Skeletal muscle tissue (tissue), 4 donors: ENCODE measurements around the gene PER3. TPM values are rescaled to one million over a fixed set of nuclear protein-coding genes. Genes with fewer than 3 reads are reported as not detected.

ENCODE experiments used
- H3K27ac ChIP-seq: one replicate; pipeline ENCODE4 v1.7.0; 2013; ENCODE audit warnings: mild to moderate bottlenecking, low read depth, low read length, inconsistent platforms
- H3K27me3 ChIP-seq, 3 donors: one replicate each; pipeline ENCODE4 v1.7.0; 2013; ENCODE audit warnings: low read length in 3 of 3; ENCODE audit not compliant: control insufficient read depth in 3 of 3, insufficient read depth in 3 of 3
- H3K36me3 ChIP-seq, 3 donors: one replicate each; pipeline ENCODE4 v1.7.0; 2013; ENCODE audit warnings: low read length in 3 of 3; ENCODE audit not compliant: control insufficient read depth in 3 of 3, insufficient read depth in 3 of 3
- H3K4me1 ChIP-seq, 3 donors: one replicate each; pipeline ENCODE4 v1.7.0; 2013; ENCODE audit warnings: low read length in 3 of 3, mild to moderate bottlenecking in 3 of 3; ENCODE audit not compliant: control insufficient read depth in 3 of 3, insufficient read depth in 3 of 3
- H3K4me3 ChIP-seq, 3 donors: one replicate each; pipeline ENCODE4 v1.7.0; 2013; ENCODE audit warnings: low read length in 3 of 3
- H3K9ac ChIP-seq, 3 donors: one replicate each; pipeline ENCODE4 v1.7.0; 2013; ENCODE audit warnings: low read length in 3 of 3, mild to moderate bottlenecking in 3 of 3, moderate library complexity in 2 of 3, low read depth in 1 of 3
- H3K9me3 ChIP-seq, 3 donors: one replicate each; pipeline ENCODE4 v1.7.0; 2013; ENCODE audit warnings: low read length in 3 of 3; ENCODE audit not compliant: control insufficient read depth in 3 of 3
- total RNA-seq: library from RNA; depleted of rRNA; stranded (reverse); fragments of >200 nt; gene quantifications from one replicate; pipeline ENCODE4 v1.2.3, GENCODE V29; 2014
- donor health status: Osteomylitis.

Gene PER3
- total RNA-seq, 1 donor from 2014 or later: 11.5 TPM

- peaks cover 17 to 29% (median 23%) of the 10 kb centered on the region in 3 donors for H3K27me3 ChIP-seq
- no peak overlapping the region for H3K9ac ChIP-seq
- H3K36me3 ChIP-seq: no peaks in the 10 kb centered on the region
- H3K9me3 ChIP-seq: no peaks in the 10 kb centered on the region
- H3K4me1 ChIP-seq: no peaks in the 10 kb centered on the region
- no peak overlapping the region for H3K27ac ChIP-seq
- no peak overlapping the region for H3K4me3 ChIP-seq
Observed at GRCh38 chr1:7884757-7885156, 100.7 kb downstream of the PER3 start.

DNA sequence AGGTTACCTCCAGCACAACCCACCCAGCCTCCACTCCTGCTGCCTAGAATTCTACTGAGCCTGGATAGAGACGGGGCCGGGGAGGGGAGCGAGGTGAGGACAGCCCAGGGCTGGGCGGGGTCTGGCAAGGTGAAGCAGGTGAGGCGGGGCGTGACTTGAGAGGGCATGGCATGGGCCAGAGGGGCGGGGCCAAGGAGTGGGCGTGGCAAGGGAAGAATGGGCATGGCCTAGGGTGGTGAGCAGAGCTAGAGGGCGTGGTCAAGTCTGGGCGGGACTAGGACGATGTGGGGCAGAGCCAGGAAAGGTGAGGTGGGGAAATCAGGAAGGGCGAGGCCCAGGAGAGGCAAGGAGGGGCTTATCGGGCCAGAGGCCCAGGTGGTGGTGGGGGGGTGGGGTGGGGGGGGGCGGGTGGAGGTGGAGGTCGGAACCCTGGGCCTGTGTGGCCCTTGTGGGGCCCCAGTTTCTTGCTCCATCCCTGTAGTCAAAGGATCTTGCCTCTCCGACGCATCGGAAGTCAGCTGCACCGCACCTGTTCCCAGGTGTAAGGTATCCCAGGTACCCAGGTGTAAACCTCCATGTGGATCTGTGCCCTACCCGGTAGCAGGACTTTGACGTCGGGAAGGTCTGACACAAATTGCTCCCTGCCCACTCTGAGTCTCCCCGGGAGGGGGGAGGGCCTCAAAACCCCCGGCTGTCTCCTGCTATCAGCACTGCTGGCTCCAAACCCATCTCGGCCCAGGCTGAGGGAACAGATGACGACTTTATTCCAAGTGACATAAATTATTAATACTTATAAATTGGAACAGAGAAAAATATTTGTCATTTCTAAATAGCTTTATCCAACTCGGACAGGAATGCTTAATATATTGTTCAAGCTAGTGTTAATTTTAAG is 101.7 kb downstream of the PER3 start:
- no peak overlapping the region for H3K27ac ChIP-seq
- no peak overlapping the region for H3K9ac ChIP-seq
- H3K9me3 ChIP-seq: no peaks in the 10 kb centered on the region
- no peaks in the 10 kb centered on the region for H3K36me3 ChIP-seq
- no peak overlapping the region for H3K4me3 ChIP-seq
- H3K4me1 ChIP-seq: no peaks in the 10 kb centered on the region
- peaks cover 17 to 29% (median 23%) of the 10 kb centered on the region in 3 donors for H3K27me3 ChIP-seq

DNA sequence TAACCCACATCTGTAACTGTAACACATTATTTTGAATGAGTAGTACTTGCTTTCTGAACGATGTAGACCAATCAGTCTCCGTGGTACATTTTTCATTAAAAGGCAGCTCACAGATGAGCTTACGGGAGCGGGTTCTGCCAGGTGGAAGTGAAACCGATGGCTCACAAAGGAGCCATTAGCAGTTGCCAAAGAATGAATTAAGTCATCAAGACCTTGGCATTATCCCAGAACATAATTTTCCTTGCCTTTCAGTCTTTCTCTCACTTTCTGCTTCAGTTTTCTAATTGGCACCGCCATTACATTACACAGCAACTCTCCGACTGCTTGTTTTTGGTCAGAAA is 102.3 kb downstream of the PER3 start:
- no peaks in the 10 kb centered on the region for H3K36me3 ChIP-seq
- no peak overlapping the region for H3K4me3 ChIP-seq
- H3K27ac ChIP-seq: no peak overlapping the region
- H3K9me3 ChIP-seq: no peaks in the 10 kb centered on the region
- H3K4me1 ChIP-seq: no peaks in the 10 kb centered on the region
- peaks cover 17 to 29% (median 23%) of the 10 kb centered on the region in 3 donors for H3K27me3 ChIP-seq
- H3K9ac ChIP-seq: no peak overlapping the region

- Histone ChIP-seq H3K4me3 (no peak overlapping the region), H3K36me3 (no peaks in the 10 kb centered on the region), H3K4me1 (peaks cover 0 to under 1% (median 0%) of the 10 kb centered on the region in 3 donors), H3K9me3 (no peaks in the 10 kb centered on the region), H3K9ac (no peak overlapping the region), H3K27me3 (peaks cover 17 to 29% (median 23%) of the 10 kb centered on the region in 3 donors), H3K27ac (no peak overlapping the region)
Observed at GRCh38 chr1:7888248-7889081, 104.4 kb downstream of the PER3 start.

DNA sequence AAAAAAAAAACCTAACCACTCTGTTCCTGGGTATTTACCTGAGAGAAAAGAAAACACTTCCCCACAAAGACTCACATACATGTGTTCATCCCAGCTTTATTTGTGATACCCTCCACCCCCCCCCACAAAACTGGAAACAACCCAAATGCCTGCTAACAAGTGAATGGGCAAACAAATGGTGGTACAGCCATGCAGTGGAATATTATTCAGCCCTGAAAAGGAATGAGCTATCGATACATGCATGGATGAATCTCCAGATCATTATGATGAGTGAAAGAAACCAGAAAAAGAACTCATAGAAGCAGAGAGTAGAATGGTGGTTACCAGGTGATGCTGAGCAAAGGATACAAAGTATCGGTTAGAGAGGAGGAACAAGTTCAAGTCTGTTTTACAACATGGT is 106.8 kb downstream of the PER3 start:
- no peaks in the 10 kb centered on the region for H3K9me3 ChIP-seq
- H3K27me3 ChIP-seq: peaks cover 15 to 25% (median 23%) of the 10 kb centered on the region in 3 donors
- H3K36me3 ChIP-seq: no peaks in the 10 kb centered on the region
- peaks cover 0 to 4% (median 0%) of the 10 kb centered on the region in 3 donors for H3K4me1 ChIP-seq
- no peak overlapping the region for H3K9ac ChIP-seq
- H3K27ac ChIP-seq: no peak overlapping the region
- no peak overlapping the region for H3K4me3 ChIP-seq

DNA sequence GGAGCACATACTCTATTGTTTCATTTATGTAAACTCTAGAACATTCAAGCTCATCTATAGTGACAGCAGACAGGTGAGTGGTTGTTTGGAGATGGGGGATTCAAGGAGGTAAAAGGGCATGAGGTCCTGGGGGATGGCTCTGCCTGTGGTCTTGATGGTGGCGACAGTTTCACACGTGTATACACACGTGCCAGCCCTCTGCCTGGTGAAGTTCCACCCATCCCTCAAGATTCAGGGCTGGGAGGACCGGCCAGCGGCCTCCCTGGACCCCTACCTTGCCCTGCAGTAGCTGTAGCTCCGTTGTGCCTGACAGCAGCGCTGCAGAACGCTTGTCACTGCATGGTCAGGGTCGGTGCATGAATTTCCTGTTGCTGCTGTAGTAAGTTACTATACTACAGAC is 107.7 kb downstream of the PER3 start:
- Histone ChIP-seq H3K9me3 (no peaks in the 10 kb centered on the region), H3K9ac (no peak overlapping the region), H3K36me3 (no peaks in the 10 kb centered on the region), H3K4me1 (peaks cover 0 to 4% (median 0%) of the 10 kb centered on the region in 3 donors), H3K27ac (no peak overlapping the region), H3K4me3 (no peak overlapping the region), H3K27me3 (peaks cover 15 to 18% (median 16%) of the 10 kb centered on the region in 3 donors)

DNA sequence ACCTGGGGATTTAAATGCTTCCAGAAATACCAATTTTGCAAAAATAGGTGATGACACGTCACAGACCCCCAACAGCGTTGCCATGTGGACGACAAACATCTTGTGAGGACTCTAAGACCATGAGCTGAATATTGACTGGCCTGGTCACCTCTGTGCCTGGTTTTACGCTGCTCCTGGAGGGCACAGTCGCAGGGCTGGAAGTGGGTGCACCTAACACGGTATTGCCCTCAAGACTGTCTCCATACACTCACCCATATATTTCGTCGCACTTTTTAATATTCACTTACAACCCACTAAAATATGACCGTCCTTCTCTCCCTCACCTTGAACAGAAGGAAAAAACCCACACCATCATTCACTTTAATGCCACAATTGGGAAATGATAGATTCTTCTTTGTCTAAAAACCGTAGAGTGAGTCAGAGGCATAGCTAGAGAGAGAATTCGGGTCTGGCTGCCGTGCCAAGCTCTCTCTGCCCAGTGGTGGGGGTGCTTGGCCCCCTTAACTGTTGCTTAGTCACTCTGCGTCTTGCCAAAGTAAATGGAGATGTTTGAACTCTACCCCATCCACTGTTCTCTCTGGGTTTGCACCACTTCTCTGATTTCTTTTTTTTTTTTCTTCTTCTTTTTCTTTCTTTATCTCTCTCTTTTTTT is 109.6 kb downstream of the PER3 start:
- no peak overlapping the region for H3K9ac ChIP-seq
- peaks cover 0 to 4% (median 0%) of the 10 kb centered on the region in 3 donors for H3K4me1 ChIP-seq
- peaks cover 0 to 3% (median 0%) of the 10 kb centered on the region in 3 donors for H3K27me3 ChIP-seq
- H3K36me3 ChIP-seq: no peaks in the 10 kb centered on the region
- no peaks in the 10 kb centered on the region for H3K9me3 ChIP-seq
- no peak overlapping the region for H3K4me3 ChIP-seq
- no peak overlapping the region for H3K27ac ChIP-seq

Other genes with a start within 250 kb of the PER3 start
- gene VAMP3, start 13.0 kb upstream of the PER3 start, total RNA-seq: 47.0 TPM
- not detected for gene UTS2, start 68.8 kb downstream of the PER3 start, total RNA-seq
- gene TNFRSF9, start 156.5 kb downstream of the PER3 start, total RNA-seq: under 0.01 TPM
- 261 TPM for gene PARK7, start 177.4 kb downstream of the PER3 start, total RNA-seq
- gene ERRFI1, start 242.0 kb downstream of the PER3 start, total RNA-seq: 3.7 TPM